GM18861 (cell line): ENCODE data around the gene KRTAP4-12.
"Not testable (repeated sequence)": the region's sequence is repeated elsewhere in the genome, so short reads cannot be mapped to it uniquely, and the experiment has no call there.

ENCODE experiments used
- ATAC-seq: cut with Tn5 transposase; IDR thresholded peaks from one replicate; pipeline ENCODE4 v1.9.1; 2021; ENCODE audit not compliant: unreplicated experiment

The KRTAP4-12 gene

GRCh38 chr17:41127371-41127770, 3.4 kb upstream of the KRTAP4-12 start:
- no peak for ATAC-seq

GRCh38 chr17:41126412-41126811, 2.4 kb upstream of the KRTAP4-12 start:
- no peak for ATAC-seq

GRCh38 chr17:41125064-41125463, 1.1 kb upstream of the KRTAP4-12 start:
- no peak for ATAC-seq

GRCh38 chr17:41123292-41123990, 541 bp downstream of the KRTAP4-12 start:
- not testable (repeated sequence) for ATAC-seq

GRCh38 chr17:41121742-41122141, 2.2 kb downstream of the KRTAP4-12 start:
- ATAC-seq = no peak

GRCh38 chr17:41119696-41120690, 4.0 kb downstream of the KRTAP4-12 start:
- not testable (repeated sequence) for ATAC-seq

GRCh38 chr17:41118721-41119120, 5.3 kb downstream of the KRTAP4-12 start:
- no peak for ATAC-seq

- not testable (repeated sequence) for ATAC-seq
These were observed 6.1 kb downstream of the KRTAP4-12 start, which contains the start of gene KRTAP4-11 for GRCh38 chr17:41117846-41118386. Gene KRTAP4-11 (minus strand): TSS chr17:41118373. CDS start chr17:41118315, 58 bp downstream.

- no peak for ATAC-seq
These were observed 7.7 kb downstream of the KRTAP4-12 start for GRCh38 chr17:41116297-41116696.

GRCh38 chr17:41111151-41111885, 12.7 kb downstream of the KRTAP4-12 start:
- no peak for ATAC-seq

- ATAC-seq = not testable (repeated sequence)
These were observed 15.1 kb downstream of the KRTAP4-12 start for GRCh38 chr17:41108728-41109386.

- no peak for ATAC-seq
These were observed 16.0 kb downstream of the KRTAP4-12 start for GRCh38 chr17:41107941-41108450.

- not testable (repeated sequence) for ATAC-seq
These were observed 18.6 kb downstream of the KRTAP4-12 start, which contains the start of gene KRTAP4-9 for GRCh38 chr17:41105347-41105746. Gene KRTAP4-9 (plus strand): TSS chr17:41105389. CDS start chr17:41105389, 0 bp downstream.

- ATAC-seq = not testable (repeated sequence)
These were observed 19.5 kb downstream of the KRTAP4-12 start for GRCh38 chr17:41104386-41105038.

- no peak for ATAC-seq
These were observed 20.1 kb downstream of the KRTAP4-12 start for GRCh38 chr17:41103896-41104295.

GRCh38 chr17:41101586-41102259, 22.3 kb downstream of the KRTAP4-12 start, which contains the start of gene KRTAP4-16:
Gene KRTAP4-16 (minus strand): TSS chr17:41102209. CDS start chr17:41102209, 0 bp downstream.
- ATAC-seq = no peak

GRCh38 chr17:41099682-41100480, 24.1 kb downstream of the KRTAP4-12 start:
- ATAC-seq = not testable (repeated sequence)

- ATAC-seq = no peak
These were observed 25.5 kb downstream of the KRTAP4-12 start for GRCh38 chr17:41098481-41098880.
